Tibial artery (tissue), 4 donors: Measurements from ENCODE around the gene GPR119.
"Not testable (repeated sequence)": the region's sequence is repeated elsewhere in the genome, so short reads cannot be mapped to it uniquely, and the experiment has no call there.

Experiments used
- DNase-seq, 2 donors: peaks; one replicate each; pipeline ENCODE4 v3.0.0-alpha.2; 2019
- H3K27ac ChIP-seq, 2 donors: fragments of 200-600 bp; sonication (generic) in 1 of 2; 1 replicate in 1 of 2; 2 replicates in 1 of 2; pipeline ENCODE4 v1.5.1; 2018 to 2019; ENCODE audit warnings: mild to moderate bottlenecking in 1 of 2
- H3K27me3 ChIP-seq, 2 donors: fragments of 200-600 bp; sonication (generic) in 1 of 2; one replicate each; pipeline versions ENCODE4 v1.5.1 to v1.6.0; 2016 to 2019
- H3K36me3 ChIP-seq, 3 donors: fragments of 200-600 bp; sonication (generic) in 2 of 3; one replicate each; pipeline ENCODE4 v1.5.1; 2016 to 2019; ENCODE audit warnings: mild to moderate bottlenecking in 2 of 3
- H3K4me1 ChIP-seq, 4 donors: fragments of 200-600 bp; sonication (generic) in 2 of 4; 1 replicate in 3 of 4; 2 replicates in 1 of 4; pipeline ENCODE4 v1.5.1; 2016 to 2019
- H3K4me3 ChIP-seq, 2 donors: fragments of 200-600 bp; sonication (generic) in 1 of 2; 1 replicate in 1 of 2; 2 replicates in 1 of 2; pipeline ENCODE4 v1.5.1; 2018 to 2019; ENCODE audit warnings: mild to moderate bottlenecking in 2 of 2
- H3K9me3 ChIP-seq, 3 donors: fragments of 200-600 bp; sonication (generic) in 1 of 3; one replicate each; pipeline ENCODE4 v1.5.1; 2016 to 2019
- intact Hi-C: fragments of 100-400 bp; cut with DNase I; formaldehyde crosslinking; loops from one replicate; pipeline ENCODE4 v1.15.0; 2023; ENCODE audit warnings: low total_unique reads
- TF ChIP-seq, protein P1 (sequence below), 2 experiments: fragments of 200-600 bp in 1 of 2; fragments of 450-650 bp in 1 of 2; IDR thresholded peaks; one replicate each; pipeline ENCODE4 v1.5.1; 2017 to 2019; ENCODE audit warnings: antibody characterized with exemption in 2 of 2, mild to moderate bottlenecking in 1 of 2, moderate library complexity in 1 of 2

The GPR119 gene

GRCh38 chrX:130339408-130340222 is 45.9 kb downstream of the GPR119 start, which contains the start of gene SLC25A14:
Gene SLC25A14, plus strand, starts transcription at chrX:130339919. Its CDS starts 360 bp downstream, at chrX:130340279.
- H3K36me3 ChIP-seq, result no peaks in the 10 kb centered on the region
- H3K9me3 ChIP-seq, result no peaks in the 10 kb centered on the region
- H3K4me3 ChIP-seq, result peak within 1 kb of the TSS; percentile 72 to 78
- TF ChIP-seq, protein P1, sequence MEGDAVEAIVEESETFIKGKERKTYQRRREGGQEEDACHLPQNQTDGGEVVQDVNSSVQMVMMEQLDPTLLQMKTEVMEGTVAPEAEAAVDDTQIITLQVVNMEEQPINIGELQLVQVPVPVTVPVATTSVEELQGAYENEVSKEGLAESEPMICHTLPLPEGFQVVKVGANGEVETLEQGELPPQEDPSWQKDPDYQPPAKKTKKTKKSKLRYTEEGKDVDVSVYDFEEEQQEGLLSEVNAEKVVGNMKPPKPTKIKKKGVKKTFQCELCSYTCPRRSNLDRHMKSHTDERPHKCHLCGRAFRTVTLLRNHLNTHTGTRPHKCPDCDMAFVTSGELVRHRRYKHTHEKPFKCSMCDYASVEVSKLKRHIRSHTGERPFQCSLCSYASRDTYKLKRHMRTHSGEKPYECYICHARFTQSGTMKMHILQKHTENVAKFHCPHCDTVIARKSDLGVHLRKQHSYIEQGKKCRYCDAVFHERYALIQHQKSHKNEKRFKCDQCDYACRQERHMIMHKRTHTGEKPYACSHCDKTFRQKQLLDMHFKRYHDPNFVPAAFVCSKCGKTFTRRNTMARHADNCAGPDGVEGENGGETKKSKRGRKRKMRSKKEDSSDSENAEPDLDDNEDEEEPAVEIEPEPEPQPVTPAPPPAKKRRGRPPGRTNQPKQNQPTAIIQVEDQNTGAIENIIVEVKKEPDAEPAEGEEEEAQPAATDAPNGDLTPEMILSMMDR (IDR thresholded peaks at IDR 0.05), result no peak
- intact Hi-C loops, result no loop called here
- peaks cover 0 to 3% (median 0%) of the 10 kb centered on the region in 4 donors for H3K4me1 ChIP-seq
- DNase-seq, result peak; percentile 57 to 74
- peak within 1 kb of the TSS; percentile 71 to 72 for H3K27ac ChIP-seq
- H3K27me3 ChIP-seq, result no peaks in the 10 kb centered on the region

- H3K27me3 ChIP-seq, H3K9me3 ChIP-seq, DNase-seq, intact Hi-C loops, H3K27ac ChIP-seq, H3K36me3 ChIP-seq, H3K4me1 ChIP-seq: not testable (repeated sequence)
- H3K4me3 ChIP-seq, result peak overlapping the region; percentile 72 to 78
These were observed 46.6 kb downstream of the GPR119 start for GRCh38 chrX:130338869-130339268.

GRCh38 chrX:130336531-130336930 is 48.9 kb downstream of the GPR119 start:
- no peak for DNase-seq

More at GRCh38 chrX:130336531-130336930, 48.9 kb downstream of the GPR119 start:
- Histone ChIP-seq H3K36me3 (no peaks in the 10 kb centered on the region), H3K27ac (no peak overlapping the region), H3K9me3 (no peaks in the 10 kb centered on the region), H3K4me1 (peaks cover 0 to 3% (median 0%) of the 10 kb centered on the region in 4 donors), H3K4me3 (no peak overlapping the region), H3K27me3 (no peaks in the 10 kb centered on the region)
- intact Hi-C loops, result no loop called here
- TF ChIP-seq, protein P1 (IDR thresholded peaks at IDR 0.05), result no peak
